ENCODE measurements around the gene CSTB.

Gene CSTB

GRCh38 chr21:43789276-43790009 is 13.3 kb upstream of the CSTB start, which contains the start of gene RRP1:
TSS of gene RRP1 (plus strand) at chr21:43789577. CDS start at chr21:43789630, 53 bp downstream.
- DNase-seq = peak; percentile 94

DNA sequence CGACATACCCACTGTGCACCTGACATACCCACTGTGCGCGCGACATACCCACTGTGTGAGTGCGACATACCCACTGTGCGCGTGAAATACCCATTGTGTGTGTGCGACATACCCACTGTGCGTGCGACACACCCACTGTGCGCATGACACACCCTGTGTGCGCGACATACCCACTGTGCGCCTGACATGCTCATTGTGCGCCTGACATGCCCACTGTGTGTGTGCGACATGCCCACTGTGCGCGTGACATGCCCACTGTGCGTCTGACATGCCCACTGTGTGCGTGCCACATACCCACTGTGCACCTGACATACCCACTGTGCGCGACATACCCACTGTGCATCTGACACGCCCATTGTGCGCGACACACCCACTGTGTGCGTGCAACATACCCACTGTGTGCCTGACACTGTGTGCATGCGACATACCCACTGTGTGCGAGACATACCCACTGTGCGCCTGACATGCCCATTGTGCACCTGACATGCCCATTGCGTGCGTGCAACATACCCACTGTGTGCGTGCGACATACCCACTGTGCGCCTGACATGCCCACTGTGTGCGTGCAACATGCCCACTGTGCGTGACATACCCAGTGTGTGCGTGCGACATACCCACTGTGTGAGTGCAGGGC is 10.8 kb upstream of the CSTB start:
- DNase-seq = no peak

- no peak for DNase-seq
These were observed 10.2 kb upstream of the CSTB start for GRCh38 chr21:43786300-43786806.

GRCh38 chr21:43785134-43785533 is 9.0 kb upstream of the CSTB start:
- no peak for DNase-seq

- DNase-seq = no peak
These were observed 7.1 kb upstream of the CSTB start for GRCh38 chr21:43783098-43783700.

DNA sequence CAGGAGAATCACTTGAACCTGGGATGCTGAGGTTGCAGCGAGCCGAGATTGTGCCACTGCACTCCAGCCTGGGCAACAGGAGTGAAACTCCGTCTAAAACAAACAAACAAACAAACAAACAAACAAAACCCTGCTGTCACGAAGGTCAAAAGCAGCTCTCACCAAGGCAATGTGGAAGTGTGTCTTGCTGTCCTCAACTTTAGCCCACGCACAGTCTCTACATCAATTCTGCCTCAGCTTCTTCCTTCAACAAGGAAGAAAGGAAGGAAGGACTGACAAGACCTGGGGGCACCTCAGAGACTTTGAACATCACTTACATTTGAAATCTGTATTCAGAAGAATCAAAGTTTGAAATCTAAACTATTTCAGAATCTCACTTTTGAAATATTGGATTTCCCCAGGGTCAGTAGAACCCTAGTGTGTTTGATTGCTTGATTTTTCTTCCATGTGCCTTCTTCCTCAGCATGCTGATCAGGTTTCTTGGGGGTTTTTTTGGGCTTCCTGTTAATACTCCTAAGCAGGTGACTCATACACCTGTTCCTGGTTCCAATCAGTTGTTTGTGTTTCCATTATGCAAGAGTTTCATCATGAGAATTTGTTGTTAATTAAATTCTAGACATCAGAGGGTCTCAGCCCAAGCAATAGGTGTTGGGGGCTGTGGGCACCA is 6.5 kb upstream of the CSTB start:
- no peak for DNase-seq

- DNase-seq = no peak
These were observed 5.7 kb upstream of the CSTB start for GRCh38 chr21:43781846-43782245.

DNA sequence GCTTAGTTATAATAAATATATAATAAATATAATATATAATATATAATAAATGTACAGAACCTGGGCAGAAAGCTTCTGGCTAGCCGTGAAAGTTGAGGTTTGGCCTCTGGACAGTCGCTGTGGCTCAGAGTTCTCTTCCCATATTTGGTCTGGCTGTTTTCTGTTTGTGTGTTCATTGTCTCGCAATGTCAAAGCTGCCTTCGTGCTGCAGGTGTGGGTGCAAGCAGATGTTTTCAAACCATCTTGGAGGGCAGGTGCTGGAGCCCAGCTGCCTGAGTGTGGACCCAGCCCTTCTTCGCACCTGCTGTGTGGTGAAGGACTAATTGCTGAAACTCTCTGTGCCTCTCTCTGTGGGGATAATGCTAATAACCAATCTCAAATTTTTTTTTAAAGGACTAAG is 3.6 kb upstream of the CSTB start:
- no peak for DNase-seq

GRCh38 chr21:43778469-43779335 is 2.6 kb upstream of the CSTB start:
- DNase-seq = peak; percentile 9

GRCh38 chr21:43777953-43778352 is 1.8 kb upstream of the CSTB start:
- no peak for DNase-seq

DNA sequence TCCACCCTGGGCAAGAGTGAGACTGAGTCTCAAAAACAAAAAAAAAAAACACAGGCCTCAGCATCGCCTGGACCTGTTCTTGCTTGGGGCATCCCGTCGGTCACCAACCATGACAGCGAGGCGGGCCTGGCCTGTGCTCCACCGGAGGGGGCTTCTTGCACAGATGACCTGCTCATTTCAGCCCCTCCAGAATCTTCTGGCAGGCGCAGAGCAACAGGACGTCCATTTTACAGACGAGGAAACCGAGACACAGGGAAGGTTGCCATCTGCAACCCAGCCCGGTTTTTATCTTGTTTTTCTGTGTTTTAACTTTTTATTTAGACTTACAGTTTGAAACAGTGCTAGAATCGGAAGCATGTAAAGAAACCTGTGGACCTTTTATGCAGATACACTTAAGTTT is 918 bp downstream of the CSTB start:
- DNase-seq = no peak

DNA sequence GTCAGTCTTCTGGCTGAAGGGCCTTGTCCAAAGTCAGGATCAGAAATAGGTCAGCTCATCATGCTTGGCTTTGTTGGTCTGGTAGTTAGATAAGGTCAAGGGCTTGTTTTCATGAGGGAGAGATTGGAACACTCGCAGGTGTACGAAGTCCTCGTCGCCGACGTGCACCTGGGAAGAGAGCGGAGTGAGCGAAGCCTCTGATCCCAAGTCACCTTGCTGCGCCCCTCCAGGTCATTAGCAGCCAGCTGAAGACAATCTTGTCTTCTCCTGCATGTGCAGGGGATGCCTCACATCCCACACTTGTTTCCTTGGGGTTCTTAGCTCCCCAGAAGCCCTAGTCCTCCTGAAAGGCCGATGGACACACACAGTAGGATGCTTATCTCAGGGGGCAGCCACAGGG is 1.9 kb downstream of the CSTB start:
- no peak for DNase-seq

DNA sequence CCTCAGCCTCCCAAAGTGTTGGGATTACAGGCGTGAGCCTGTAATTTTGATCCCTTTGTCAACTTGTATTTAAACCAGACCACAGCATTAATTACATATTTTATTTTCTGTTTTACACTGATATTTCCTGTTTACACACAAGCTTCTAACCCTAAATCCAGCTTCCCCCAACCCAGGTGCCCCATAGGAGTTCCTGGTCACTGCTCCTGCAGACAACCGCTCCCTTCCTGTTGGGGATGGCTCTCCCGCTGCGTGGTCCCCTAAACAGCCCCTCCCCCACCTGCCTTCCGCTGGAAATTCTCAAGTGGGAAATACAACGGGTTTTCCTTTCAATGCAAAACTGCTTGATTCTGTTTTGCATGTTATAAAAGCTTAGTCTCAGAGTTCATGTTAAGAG is 3.7 kb downstream of the CSTB start:
- DNase-seq = no peak

DNA sequence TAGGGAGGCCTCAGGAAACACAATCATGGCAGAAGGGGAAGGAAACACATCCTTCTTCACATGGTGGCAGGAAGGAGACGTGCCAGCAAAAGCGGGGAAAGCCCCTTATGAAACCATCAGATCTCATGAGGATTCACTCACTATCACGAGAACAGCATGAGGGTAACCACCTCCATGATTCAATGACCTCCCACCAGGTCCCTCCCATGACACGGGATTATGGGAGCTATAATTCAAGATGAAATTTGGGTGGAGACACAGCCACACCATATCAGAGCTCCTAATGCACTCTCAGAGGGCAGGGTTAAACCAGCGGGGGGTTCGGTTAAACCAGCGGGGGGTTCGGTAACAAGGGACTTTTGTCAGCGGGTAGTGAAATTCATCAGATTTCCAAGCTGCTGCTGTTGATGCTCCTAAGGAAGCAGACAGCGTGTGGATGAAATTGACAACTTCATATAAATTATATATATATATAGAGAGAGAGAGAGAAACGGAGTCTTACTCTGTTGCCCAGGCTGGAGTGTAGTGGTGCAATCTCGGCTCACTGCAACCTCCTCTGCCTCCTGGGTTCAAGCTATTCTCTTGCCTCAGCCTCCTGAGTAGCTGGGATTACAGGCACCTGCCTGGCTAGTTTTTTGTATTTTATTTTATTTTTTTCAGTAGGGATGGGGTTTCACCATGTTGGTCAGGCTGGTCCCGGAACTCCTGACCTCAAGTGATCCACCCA is 4.2 kb downstream of the CSTB start:
- no peak for DNase-seq

DNA sequence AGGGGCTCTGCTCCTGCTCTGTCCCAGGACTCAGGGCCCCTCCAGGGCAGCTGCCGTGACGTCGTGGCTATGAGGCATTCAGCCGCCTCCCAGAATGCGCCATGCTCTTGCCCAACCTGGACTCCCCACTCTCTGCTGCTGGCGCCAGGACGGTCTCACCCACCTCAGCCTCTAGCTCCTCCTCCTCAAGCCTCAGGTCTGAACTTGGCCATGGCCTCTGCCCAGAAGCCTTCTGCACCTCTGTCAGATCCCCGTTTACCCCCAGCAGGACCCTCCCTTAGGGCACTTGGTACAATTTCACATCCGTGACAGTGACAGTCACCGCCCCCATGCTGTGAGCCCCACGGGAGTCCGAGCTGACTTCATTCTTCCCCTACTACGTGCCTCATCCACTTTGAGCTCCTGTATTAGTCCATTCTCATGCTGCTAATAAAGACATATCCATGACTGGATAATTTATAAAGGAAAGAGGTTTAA is 4.9 kb downstream of the CSTB start:
- no peak for DNase-seq

DNA sequence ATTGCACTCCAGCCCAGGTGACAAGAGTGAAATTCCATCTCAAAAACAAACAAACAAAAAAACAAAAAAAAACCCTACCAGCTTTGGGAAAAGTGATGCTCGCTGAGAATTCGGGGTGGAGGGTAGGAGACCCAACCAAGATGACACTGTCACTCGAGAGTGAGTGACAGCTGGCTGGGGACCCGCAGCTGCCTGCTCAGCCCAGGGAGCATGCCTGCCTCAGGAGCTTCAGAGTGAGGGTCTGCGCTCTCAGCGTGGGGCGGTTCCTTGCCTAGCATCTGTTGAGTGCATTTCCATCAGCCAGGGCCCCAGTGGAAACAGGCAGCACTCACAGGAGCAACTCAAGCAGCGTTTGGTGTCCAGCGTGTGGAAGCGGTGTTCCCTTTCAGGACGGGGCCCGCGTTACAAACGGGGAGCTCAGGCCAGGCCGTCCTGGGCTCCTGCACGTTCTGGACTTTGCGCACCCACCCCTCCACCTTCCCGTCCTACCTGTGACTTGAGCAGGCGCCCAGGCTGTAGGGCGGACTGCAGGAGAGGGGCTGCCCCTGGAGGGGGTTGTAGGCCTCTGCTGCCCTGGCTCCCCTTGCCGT is 5.9 kb downstream of the CSTB start:
- DNase-seq = no peak

GRCh38 chr21:43769325-43769958 is 6.7 kb downstream of the CSTB start:
- DNase-seq = no peak

DNA sequence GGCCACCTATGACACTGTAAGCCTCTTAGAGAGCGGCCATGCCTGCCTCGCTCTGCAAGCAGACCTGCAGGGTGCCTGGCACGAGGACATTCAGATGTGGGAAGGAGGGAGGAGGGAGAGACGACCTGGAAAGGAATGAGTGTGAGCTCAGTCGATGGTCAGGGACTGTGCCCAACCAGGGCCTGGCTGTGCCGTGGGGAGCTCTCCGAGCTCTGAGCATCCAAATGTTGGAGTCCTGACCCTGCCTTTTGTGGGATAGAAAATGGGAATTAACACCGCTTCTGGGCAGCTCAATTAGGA is 7.3 kb downstream of the CSTB start:
- DNase-seq = no peak

DNA sequence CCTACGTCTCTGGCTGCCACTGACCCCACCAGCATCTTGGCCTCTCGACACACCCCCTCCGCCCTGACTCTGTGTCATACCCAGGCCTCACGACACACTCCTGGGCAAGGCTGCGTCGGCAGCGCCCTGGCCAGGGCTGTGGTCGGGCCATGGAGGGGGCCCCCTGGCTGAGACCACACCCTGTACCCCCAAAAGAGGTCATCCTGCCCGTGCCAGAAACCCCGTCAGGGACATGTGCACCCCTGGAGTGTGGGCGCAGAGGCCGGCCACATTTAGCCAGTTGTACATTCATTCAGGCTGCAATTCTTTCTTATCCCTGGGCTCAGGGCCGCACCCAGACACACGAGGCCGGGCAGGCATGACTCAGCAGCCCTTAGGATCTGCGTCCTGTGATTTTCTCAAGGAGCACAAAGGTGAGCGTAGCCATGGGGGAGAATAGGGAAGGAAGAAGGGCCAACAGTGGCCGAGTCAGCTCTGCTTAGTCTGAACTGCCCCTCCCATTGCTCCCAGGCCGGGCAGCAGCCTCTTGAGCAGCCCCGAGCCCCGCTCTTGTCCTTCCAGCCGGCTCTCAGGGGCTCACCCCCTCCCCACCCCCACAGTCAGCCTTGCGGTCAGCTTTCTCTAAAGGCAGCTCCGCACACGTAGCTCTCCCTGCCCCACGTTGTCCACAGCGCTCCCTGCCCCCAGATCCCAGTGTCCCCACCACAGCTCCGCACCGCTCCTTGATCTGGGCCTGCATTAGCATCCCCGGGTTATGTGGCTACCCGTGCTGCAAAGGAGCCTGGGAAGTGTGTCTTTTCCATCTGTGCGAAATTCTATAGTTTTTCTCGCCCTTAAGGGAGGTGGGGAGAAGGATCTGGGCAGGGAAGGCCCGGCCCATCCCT is 7.9 kb downstream of the CSTB start:
- no peak for DNase-seq

DNA sequence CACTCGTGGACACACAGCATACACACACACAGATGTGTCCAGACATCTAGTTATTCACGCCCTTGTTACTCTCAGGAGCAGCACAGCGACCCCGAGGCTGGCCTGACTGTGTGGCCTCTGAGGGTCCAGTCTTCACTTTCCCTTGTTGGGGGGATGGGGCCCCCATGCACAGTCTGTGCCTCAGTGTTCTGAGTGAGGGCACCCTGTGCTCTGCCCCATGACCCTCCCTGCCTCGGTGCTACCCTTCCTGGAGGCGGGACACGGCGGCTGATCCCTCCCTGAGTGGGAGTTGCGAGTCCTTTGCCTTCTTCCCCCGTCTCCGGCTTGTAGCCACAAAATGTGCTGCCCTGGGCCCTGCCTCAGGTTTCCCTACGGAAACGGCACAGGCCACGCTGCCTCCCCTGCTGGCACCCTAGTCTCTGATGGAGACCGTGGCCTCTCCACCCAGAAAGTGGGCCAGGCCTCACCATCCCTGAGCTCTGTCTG is 8.6 kb downstream of the CSTB start:
- DNase-seq = no peak
